IMR-90 (cell line): ENCODE results near the gene ZPBP2.

ENCODE experiments used
- BHLHE40 ChIP-seq: fragments of 150-350 bp; IDR thresholded peaks from 2 replicates; pipeline ENCODE4 v1.6.1; 2016; ENCODE audit warnings: mild to moderate bottlenecking, low read depth, low read length
- CEBPB ChIP-seq: IDR thresholded peaks from 2 replicates; pipeline ENCODE4 v1.6.1; 2012; ENCODE audit warnings: low read depth, low read length, improper control_type of control experiment
- FOS ChIP-seq: fragments of 150-350 bp; IDR thresholded peaks from 2 replicates; pipeline ENCODE4 v1.6.1; 2016; ENCODE audit warnings: low read depth, low read length
- MAFK ChIP-seq: IDR thresholded peaks from 2 replicates; pipeline ENCODE4 v1.6.1; 2012; ENCODE audit warnings: low read depth, low read length, improper control_type of control experiment
- MAZ ChIP-seq: IDR thresholded peaks from 2 replicates; pipeline ENCODE4 v1.6.1; 2012; ENCODE audit warnings: low read depth, mild to moderate bottlenecking, low read length, improper control_type of control experiment, moderate library complexity, borderline replicate concordance
- MXI1 ChIP-seq: IDR thresholded peaks from 2 replicates; pipeline ENCODE4 v1.6.1; 2012; ENCODE audit warnings: low read depth, mild to moderate bottlenecking, low read length, moderate library complexity, borderline replicate concordance
- POLR2A ChIP-seq: IDR thresholded peaks from 2 replicates; pipeline ENCODE4 v1.6.1; 2012; ENCODE audit warnings: mild to moderate bottlenecking, low read depth, low read length
- RAD21 ChIP-seq: IDR thresholded peaks from 2 replicates; pipeline ENCODE4 v1.6.1; 2012; ENCODE audit warnings: low read length, improper control_type of control experiment
- RCOR1 ChIP-seq: IDR thresholded peaks from 2 replicates; pipeline ENCODE4 v1.6.1; 2012; ENCODE audit warnings: mild to moderate bottlenecking, low read length, improper control_type of control experiment; ENCODE audit not compliant: insufficient replicate concordance
- RFX5 ChIP-seq: IDR thresholded peaks from 2 replicates; pipeline ENCODE4 v1.8.0; 2012; ENCODE audit warnings: low read depth, mild to moderate bottlenecking, low read length, moderate library complexity
- SMC3 ChIP-seq: fragments of 150-350 bp; IDR thresholded peaks from 2 replicates; pipeline ENCODE4 v1.6.1; 2016; ENCODE audit warnings: low read depth, mild to moderate bottlenecking, antibody characterized with exemption, low read length, moderate library complexity
- TF ChIP-seq, protein P1 (sequence below): conservative IDR thresholded peaks from 2 replicates; pipeline ENCODE4 v1.5.1; 2012; ENCODE audit warnings: mild to moderate bottlenecking, low read depth, low read length, improper control_type of control experiment
- TF ChIP-seq, protein P2 (sequence below): fragments of 150-350 bp; IDR thresholded peaks from 2 replicates; pipeline ENCODE4 v1.6.1; 2017; ENCODE audit warnings: mild to moderate bottlenecking, antibody characterized with exemption, low read length, low read depth

DNA sequence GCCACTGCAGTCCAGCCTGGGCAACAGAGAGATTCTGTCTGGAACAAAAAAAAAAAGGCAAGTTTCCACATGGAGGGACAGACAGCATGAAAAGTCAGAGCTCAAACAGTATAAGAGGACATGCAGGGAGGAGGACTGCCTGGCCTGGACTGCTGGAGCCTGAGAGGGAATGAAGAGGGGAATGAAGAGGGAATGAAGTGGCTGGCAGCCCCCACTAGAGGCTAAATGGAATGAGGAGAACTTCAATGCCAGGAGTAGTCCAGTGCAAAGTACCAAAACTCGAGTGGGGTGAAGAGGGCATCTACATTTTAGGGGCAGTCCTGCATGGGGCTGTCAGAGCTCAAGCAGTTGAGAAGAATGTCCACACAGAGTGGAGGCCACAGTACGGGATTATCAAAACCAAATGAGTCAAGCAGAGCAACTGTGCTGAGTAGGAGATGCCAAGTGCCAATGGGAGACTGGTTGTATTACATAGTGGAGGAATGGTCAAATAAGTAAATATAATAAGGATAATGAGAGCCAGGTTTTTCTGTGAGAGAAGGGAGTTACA lies 26.8 kb upstream of the ZPBP2 start:
- TF ChIP-seq RFX5 (no peak), BHLHE40 (no peak), MAFK (no peak), POLR2A (no peak), SMC3 (no peak), MAZ (no peak), MXI1 (no peak), RCOR1 (no peak), FOS (no peak), RAD21 (no peak), CEBPB (no peak)
- TF ChIP-seq, protein P1, sequence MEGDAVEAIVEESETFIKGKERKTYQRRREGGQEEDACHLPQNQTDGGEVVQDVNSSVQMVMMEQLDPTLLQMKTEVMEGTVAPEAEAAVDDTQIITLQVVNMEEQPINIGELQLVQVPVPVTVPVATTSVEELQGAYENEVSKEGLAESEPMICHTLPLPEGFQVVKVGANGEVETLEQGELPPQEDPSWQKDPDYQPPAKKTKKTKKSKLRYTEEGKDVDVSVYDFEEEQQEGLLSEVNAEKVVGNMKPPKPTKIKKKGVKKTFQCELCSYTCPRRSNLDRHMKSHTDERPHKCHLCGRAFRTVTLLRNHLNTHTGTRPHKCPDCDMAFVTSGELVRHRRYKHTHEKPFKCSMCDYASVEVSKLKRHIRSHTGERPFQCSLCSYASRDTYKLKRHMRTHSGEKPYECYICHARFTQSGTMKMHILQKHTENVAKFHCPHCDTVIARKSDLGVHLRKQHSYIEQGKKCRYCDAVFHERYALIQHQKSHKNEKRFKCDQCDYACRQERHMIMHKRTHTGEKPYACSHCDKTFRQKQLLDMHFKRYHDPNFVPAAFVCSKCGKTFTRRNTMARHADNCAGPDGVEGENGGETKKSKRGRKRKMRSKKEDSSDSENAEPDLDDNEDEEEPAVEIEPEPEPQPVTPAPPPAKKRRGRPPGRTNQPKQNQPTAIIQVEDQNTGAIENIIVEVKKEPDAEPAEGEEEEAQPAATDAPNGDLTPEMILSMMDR = no peak
- TF ChIP-seq, protein P2, sequence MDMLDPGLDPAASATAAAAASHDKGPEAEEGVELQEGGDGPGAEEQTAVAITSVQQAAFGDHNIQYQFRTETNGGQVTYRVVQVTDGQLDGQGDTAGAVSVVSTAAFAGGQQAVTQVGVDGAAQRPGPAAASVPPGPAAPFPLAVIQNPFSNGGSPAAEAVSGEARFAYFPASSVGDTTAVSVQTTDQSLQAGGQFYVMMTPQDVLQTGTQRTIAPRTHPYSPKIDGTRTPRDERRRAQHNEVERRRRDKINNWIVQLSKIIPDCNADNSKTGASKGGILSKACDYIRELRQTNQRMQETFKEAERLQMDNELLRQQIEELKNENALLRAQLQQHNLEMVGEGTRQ = no peak
